A549 (cell line): Measurements from ENCODE around the gene GRIPAP1.

Experiments
- CEBPB ChIP-seq, 2 experiments: fragments of >200 bp in 1 of 2; sonication (Bioruptor Twin) in 1 of 2; formaldehyde crosslinking in 1 of 2; IDR thresholded peaks; 2 replicates each; pipeline ENCODE4 v1.6.1; 2012 to 2016
- CTCF ChIP-seq: fragments of >200 bp; sonication (Bioruptor Twin); formaldehyde crosslinking; IDR thresholded peaks from 3 replicates; pipeline ENCODE4 v1.5.1; 2016
- HDAC2 ChIP-seq: fragments of 200-600 bp; sonication (generic); IDR thresholded peaks from 2 replicates; pipeline ENCODE4 v1.6.1; 2016
- HOXA7 ChIP-seq: fragments of 250-450 bp; sonication (Bioruptor Pico); IDR thresholded peaks from 2 replicates; pipeline ENCODE4 v1.5.0; 2020; ENCODE audit warnings: mild to moderate bottlenecking, moderate library complexity
- MAX ChIP-seq: IDR thresholded peaks from 2 replicates; pipeline ENCODE4 v1.6.1; 2012
- NR3C1 ChIP-seq: fragments of >200 bp; sonication (Bioruptor Twin); formaldehyde crosslinking; IDR thresholded peaks from 3 replicates; pipeline ENCODE4 v1.6.1; 2017
- USF2 ChIP-seq: fragments of 450-650 bp; IDR thresholded peaks from 2 replicates; pipeline ENCODE4 v1.6.1; 2014; ENCODE audit warnings: antibody characterized with exemption

- no peak for TF ChIP-seq HOXA7 (CRISPR knock-in tag)
- no peak for TF ChIP-seq MAX
- TF ChIP-seq CTCF: no peak
- no peak for TF ChIP-seq CEBPB (IDR thresholded peaks at IDR 0.05)
- no peak for TF ChIP-seq NR3C1
- no peak for TF ChIP-seq USF2
- no peak for TF ChIP-seq HDAC2
These were observed 17.0 kb upstream of the GRIPAP1 start for GRCh38 chrX:49019050-49019449.
